Measurements from ENCODE around the gene PLCB3.

- TF ChIP-seq POLR2AphosphoS5 (IDR thresholded peaks at IDR 0.05): no peak
- TF ChIP-seq EP300 (IDR thresholded peaks at IDR 0.05): no peak
Measured at GRCh38 chr11:64258356-64258755, 7.0 kb downstream of the PLCB3 start.

All from sigmoid colon (tissue), 4 donors.